NCI-H460 (cell line): ENCODE measurements around the gene ARHGAP4. TPM values are rescaled to one million over a fixed set of nuclear protein-coding genes. Genes with fewer than 3 reads are reported as not detected.
A peak's percentile ranks its signal among the peaks of the same experiment; 100 is the strongest.

Experiments
- DNase-seq: peaks from one replicate; pipeline ENCODE4 v3.0.0-alpha.2; 2016; ENCODE audit warnings: low read depth; ENCODE audit errors: extremely low read depth
- total RNA-seq: library from RNA; depleted of rRNA; stranded (reverse); fragments of >200 nt; shearing (Covaris generic); gene quantifications from 2 replicates; pipeline ENCODE4 v1.2.3, GENCODE V29; 2014

The ARHGAP4 gene
- total RNA-seq, 1 experiment from 2014 or later: 55.0 TPM

DNA sequence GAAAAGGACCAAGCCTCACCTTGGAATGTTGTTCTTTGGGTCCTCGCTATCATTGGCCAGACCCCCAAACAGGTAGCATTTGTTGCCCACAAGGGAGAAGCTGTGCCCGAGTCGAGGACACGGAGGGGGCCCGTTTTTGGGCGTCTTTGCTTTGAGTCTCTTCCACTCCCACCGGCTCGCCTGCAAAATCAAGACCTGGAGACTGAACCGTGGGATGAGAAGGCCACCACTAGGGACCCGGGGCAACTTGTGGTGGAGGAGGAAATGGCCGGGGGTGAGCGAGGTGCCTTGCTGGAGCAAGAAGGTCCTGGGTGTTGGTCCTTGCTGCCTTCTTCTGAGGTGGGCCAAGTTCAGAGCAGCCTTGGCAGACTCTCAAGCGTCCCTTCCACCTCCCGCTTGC, 38.0 kb upstream of the ARHGAP4 start:
- no peak for DNase-seq

DNA sequence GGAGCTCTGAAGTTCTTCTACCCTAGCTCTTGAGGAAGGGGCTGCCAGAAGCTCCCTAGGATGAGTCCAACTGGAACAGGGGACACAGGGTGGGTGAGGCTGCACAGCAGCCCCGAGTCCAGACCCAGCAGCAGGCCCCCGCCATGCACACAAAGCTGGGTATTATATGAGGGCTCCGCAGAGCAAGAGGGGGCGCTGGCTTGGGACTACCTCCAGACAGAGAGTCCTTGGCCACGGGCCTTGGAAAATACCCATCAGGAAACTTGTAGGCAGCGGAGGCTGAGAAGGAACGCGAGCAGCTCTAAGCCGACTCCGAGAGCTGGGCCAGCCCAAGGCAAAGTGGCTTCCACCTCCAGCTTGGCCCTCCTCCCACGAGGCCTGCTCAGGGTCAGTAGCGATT, 37.5 kb upstream of the ARHGAP4 start:
- DNase-seq: no peak

DNA sequence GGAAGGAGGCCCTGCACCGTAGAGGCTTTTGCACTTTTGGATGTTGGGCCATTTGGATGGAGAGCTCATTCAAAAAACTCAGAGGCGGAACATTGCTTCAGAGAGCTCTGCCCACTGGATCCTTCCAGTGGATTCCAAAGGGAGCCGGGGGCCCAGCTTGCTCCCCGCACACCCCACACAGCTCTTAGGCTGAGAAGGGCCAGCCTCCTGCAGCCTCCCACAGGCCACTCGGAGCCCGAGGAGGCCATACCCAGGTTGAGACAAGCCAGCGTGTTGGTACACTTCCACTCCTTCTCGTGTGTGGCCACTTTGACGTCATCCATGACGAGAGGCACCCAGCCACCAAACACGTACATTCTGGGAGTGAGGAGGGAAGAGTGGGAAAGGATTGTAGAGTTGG, 35.2 kb upstream of the ARHGAP4 start:
- no peak for DNase-seq

DNA sequence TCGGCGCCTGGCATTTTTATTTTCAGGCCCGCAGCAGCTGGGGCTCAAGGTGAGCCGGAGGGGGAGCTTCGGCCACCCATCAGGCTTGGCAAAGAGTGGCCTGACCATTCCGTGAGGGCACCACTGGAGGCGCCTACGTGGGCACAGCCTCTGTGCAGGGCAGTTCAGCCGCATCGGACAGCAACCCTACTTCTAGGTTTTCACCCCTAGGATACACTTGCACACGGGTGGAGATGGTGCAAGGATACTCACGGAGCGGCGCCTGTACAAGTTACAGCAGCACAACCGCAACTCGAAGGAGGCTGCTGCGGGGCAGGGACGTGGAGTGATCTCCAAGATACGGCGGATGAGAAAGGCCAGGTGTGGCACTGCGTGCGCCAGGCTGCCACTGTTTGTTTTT, 34.7 kb upstream of the ARHGAP4 start:
- no peak for DNase-seq

DNA sequence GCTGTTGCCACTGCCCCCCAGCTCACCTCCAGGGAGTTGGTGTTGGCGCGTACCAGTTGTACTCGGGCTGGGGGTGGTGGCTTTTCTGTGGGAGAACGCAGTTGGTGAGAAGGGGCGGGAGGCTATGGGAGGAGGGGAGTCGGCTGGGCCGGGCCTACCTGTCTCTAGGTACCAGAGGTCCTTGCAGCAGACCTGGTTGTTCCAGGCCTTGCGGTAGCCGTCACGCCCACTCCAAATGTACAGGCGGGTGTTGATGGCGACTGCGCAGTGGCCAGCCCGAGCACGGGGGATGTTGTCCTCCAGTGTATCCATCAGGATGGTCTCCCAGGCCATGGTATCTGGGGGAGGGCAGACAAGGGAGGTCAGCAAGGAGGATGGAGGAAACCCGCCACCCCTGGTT, 34.0 kb upstream of the ARHGAP4 start:
- DNase-seq: no peak

DNA sequence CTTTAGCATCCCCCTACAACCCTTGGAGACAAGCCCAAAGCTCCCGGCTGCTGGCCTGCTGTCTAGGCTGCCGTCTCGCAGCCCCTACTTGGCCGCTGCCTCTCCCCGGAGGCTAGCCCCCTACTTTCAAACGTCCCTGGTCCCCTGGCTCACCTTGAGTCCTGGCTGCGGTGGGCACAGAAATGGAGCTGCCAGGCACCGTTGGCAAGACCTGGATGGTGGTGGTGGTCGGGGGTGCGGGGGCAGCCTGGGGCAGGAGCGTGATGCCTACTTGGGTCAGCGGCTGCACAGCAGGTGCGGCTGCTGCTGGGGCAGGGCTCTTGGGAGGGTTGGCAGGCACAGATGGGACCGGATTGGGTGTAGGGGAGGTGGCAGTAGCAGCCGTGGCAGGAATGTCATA, 33.6 kb upstream of the ARHGAP4 start:
- no peak for DNase-seq

DNA sequence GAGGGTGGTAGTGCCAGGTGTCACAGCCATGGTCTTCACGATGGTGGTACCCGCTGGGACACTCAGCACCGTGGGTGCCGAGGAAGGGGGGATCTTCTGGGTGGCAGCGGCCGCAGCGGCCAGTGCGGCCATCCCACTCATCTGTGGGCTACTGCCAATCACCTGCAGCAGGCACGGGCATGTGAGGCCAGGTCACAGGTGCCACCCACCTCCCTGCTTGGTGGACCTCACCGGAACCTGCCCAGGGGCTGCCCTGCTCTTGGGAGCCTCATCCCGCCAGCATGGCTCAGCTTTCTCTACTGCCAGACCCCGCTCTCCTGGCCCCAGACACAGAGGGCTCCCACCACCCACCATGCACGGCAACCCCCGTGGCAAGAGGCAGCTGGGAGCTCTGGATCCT, 32.5 kb upstream of the ARHGAP4 start:
- DNase-seq: no peak

DNA sequence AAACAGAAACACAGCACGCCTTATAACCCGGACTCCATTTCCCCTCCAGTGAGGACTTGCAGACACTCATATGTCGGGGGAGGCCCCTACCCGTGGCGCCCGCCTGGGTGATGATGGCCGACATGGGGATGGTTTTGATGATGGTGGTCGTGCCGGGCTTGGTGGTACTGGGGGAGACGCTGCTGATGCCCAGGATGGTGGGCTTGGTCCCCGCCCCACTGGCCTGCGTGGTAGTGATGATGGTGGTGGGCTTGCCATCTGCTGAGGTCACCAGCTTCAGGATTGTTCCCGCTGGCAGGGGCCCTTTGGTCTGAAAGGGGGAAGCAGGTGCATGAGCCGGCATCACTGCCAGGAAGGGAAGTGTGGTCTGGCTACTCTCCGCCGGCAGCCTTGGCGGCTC, 31.2 kb upstream of the ARHGAP4 start:
- DNase-seq: no peak

DNA sequence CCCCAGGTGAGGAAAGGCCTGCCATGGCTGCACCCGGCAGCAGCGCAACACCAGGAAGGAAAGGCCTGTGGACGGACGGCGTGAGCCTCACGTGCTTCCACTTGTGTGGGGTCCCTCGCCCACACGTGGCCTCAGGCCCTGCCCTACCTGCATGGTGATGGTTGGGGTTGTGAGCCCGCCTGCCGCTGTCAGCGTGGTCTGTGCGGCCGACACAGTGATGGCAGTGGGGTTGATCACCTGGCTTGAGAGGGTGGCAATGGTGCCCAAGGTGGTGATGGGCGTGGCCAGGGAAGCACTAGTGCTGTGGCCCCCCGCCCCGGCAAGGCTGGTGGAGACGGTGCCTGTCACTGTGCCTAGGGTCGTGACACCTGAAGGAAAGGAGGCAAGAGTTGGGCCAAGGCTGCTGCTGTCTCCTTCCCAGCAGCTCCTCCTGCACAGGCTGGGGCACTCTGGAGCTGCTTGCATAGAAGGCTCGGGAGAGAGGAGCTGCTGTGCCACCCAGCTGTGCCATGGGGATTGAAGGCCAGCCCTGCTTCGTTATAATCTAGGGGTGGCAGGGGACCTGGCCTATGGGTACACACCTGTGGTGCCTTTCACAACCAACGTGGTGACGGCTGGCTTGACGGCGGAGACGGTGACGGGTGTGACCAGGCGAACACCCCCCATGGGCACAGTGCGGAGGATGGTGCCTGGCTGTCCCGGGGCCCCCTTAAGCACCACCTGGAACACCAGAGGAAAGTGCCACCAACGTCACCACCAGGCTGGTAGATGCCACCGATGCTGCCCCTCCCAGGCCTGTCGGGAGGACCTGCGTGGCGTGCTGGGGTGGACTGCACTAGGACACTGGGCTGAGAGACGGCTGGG, 30.2 kb upstream of the ARHGAP4 start:
- DNase-seq: no peak

DNA sequence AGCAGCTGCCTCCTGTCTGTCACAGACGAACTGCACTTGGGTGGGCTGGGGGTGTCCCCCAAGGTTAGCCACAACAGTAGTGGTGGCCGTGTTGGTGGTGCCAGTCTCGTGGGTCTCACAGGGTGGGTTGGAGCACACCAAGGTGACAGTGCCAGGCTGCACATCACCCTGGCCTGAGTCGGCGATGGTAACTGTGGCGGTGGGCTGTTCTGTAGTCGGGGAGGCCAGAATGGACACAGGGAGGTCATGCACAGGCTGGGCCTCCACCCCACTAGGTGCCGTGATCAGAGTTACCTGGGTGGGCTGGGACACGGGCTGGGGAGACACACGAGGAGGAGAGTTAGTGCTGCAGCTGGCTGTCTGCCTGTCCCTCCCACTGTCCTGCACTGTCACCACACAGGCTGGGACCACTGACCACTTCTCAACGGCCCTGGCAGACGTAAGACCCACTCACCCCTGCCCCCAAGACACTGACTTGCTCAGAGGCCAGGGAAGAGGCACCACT, 29.2 kb upstream of the ARHGAP4 start:
- no peak for DNase-seq

DNA sequence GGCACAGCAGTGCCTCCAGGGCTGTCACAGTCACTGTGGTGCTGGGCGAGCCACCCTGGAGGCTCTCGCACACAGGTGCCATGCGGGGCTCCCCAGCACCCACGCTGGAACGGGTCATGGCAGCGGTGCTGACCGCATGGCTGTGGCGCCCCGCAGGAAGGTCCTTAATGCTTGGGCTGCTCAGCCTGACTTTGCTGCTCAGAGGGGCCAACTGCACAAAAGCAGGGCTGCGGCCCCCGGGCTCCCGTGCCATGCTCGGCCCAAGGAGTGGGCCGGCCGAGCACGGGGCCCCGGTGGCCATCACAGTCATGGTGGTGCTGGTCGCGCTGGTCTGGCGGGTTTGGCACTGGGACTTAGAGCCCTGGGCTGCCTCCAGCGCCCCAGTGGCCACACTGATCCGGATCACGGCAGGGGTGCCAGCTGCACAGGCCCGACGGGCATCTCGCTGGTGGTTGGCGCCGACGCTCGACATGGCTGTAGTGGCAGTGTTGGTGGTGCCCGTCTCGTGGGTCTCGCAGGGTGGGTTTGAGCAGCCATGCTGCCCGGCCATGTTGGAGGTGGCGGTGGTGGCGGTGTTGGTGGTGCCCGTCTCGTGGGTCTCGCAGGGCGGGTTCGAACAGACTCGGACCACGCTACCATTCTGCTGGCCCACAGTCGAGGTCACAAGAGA, 28.6 kb upstream of the ARHGAP4 start:
- DNase-seq: no peak

DNA sequence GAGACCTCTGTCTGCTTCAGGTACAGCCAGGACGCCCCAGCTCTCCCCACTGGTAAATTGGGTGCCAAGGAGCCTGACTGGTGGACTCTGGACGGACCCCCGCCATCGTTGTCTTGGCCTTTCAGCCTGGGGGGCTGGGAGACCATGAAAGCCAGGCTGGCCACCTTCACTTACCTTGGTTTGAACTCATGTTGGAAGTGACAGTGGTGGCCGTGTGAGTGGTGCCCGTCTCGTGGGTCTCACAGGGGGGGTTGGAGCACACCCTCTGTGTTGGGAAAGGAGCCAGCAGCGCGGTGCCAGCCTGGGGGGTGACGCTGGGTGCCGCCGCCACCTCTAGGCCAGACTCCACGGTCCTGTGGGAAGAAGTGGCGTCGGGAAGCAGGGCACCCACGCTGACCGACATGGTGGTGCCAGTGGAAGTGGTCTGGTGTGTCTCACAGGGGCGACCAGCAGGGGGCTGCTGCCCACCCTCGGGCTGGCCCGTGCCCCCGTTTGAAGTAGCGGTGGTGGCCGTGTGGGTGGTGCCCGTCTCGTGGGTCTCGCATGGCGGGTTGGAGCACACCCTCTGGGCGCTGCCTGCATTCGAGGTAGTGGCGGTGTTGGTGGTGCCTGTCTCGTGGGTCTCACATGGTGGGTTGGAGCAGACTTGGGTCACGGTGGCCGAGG, 28.0 kb upstream of the ARHGAP4 start:
- no peak for DNase-seq

DNA sequence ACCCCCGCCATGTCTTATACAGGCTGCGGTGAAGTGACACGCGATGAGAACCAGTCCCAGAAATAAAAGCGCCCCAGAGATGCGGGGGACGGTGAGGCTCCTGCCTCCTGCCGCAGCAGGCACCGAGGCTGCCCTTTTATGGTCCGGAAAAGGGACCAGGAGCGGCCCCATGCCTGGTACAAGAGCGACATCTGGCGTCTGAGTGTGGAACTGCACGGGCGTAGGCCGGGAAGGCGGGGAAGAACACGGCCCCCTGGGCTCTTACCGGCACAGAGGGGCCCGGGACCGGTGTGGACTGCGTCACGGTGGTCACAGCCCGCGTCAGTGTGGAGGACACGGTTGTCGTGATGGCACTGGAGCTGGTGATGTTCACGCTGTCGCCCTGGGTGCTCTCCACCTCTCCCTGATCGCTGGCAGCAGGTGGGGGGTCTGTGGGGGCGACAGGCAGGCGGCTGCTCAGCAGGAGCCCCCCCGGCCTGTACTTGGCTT, 27.3 kb upstream of the ARHGAP4 start:
- DNase-seq: peak; percentile 61

DNA sequence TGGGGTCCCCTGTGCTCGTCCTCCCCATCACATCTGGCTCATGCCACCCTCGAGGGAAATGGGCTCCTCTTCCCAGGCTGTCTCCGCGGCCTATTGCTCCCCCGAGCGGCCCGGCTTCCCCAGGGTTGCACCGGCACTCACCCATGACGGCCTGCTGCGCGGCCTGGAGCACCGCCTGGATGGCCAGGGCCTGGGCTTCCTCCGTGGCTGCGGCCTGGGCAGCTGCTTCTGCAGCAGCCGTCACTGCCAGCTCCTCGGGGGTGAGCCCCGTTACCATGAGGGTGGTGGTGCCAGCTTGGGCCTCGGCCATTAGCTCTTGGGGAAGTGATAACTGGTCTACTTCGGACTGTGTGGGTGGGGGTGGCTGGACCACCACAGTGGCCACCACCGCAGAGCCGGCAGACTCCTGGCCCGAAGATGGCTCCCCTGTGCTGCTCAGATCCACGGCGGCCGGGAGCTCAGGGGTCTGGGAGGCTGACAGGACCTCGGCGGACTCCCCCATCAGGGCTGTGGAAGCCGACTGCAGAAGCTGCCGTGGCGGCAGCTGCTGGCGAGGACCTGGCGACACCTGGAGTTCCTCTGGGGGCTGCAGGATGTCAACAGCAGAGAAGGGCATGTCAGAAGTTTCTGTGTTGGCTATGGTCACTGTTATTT, 26.4 kb upstream of the ARHGAP4 start:
- DNase-seq: no peak

DNA sequence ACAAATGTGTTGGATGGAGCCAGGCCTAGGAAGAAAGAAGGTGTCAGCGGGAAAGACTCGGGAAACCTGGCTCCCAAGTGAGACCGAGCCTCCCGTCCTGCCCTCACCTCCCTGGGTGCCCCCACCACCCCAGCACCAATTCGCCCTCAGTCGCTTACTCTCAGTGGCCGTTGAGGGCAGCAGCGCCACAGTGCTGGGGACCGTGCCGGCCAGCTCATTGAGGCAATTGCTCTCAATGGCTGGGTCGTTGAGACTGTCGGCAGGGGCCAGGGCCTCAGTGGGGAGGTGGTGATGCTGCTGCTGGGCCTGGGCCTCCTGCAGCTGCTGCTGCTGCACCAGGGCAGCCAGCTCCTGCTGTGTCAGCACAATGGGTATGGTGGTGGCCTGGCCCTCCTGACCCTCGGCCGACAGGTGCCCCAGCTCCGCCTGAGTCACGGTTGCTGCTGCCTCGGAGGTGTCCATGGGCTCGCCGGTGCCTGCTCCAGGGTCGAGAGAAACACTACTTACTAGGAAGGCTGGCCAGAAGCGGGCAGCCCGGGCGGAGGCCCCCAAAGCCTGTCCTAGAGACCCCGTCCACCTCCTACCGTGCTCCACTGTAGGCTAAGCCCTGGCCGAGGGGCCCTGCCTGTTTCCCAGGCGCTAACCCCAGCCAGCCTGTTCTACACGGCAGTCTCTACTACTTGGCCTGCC, 25.8 kb upstream of the ARHGAP4 start:
- no peak for DNase-seq

DNA sequence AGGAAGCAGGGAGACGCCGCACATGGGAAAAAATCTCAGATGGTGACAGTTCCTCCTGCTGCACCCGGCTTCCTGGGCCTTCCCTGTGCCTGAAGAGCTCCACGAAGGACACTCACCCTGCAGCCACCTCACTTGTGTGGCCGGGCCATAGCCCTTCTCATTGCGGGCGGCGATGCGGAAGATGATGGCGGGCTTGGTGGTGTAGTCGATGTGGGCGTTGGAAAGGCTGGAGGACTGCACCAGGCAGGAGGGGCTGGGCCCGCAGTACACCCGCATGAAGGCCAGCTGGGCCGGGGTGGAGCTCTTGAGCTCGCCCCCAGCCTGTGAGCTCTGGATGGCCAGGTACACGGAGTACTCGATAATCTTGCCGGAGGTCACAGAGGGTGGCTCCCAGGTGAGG, 24.1 kb upstream of the ARHGAP4 start:
- DNase-seq: no peak

DNA sequence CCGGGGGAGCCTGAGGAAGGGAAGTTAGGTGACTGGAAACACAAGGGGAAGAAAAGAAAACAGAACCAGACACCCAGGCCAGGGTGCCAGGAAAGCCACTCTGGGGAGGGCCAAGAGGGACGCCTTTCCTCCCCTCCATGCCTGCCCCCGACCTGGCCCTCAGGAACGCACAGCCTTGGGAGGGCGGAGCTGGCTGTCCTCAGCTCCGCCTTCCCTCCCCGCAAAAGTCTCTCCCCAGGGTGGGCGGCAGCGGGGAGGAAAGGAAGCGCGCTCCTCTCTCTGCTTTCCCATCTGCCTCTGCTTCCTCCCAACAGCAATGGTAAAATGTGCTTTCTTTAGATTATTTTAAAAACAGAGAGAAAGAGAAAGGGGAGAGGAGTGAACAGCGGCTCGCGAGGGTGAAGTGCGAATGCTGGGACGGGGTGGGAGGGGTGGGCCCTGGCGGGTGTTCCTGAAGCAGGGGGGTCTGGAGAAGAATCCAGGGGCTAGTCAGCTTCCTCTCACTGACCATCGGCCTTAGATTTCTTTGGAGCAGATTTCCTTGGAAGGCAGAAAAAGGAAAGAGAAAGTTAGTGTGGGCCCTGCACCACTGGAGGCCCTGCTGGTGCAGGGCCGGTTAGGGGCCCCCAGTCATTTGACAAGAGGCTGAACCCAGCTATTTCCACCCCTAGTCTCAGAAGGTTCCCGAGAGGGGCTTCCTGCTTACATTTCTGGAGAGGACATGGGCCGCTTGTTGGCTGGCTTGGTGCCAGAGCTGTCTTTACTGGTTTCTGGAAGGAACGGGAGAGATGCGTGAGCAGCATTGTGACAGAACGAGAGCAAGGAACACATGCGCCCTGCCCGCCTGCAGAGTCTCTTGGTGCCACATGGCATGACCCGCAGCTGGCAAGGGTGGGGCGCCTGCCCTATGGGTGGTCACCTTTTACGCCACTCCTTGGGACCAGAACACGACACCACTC, 23.1 kb upstream of the ARHGAP4 start:
- DNase-seq: no peak

DNA sequence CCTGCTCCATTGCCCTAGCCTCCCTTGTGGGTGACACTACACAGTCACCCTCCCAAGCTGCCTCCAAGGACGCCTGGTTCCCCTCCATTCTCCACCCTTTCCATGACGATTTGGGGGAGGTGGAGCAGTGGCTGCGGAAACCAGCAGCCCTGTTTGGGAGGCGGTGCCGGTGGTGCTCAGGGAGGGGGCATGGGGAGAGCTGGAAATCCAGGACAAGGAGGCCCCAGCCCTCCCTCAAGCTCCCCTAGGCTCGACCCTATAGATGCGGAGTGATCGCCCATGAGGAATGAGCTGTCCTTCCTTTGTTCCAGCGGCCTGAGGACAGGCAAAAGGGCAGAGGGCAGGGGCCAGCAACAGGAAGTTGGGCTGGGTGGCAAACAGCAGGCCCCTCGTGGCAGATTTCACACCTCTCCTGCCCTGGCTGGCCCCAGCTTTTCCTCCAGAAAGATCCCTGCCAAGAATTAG, 22.0 kb upstream of the ARHGAP4 start:
- no peak for DNase-seq
